IPS-15b (cell line): ENCODE results near the gene CFAP141.
"Not testable (repeated sequence)": the region's sequence is repeated elsewhere in the genome, so short reads cannot be mapped to it uniquely, and the experiment has no call there.

Experiments
- H3K27me3 ChIP-seq: one replicate; pipeline ENCODE4 v1.6.1; 2013; ENCODE audit warnings: low read length; ENCODE audit not compliant: control insufficient read depth, insufficient read depth
- H3K36me3 ChIP-seq: one replicate; pipeline ENCODE4 v1.6.1; 2013; ENCODE audit warnings: low read length; ENCODE audit not compliant: control insufficient read depth, insufficient read depth
- H3K4me1 ChIP-seq: one replicate; pipeline ENCODE4 v1.6.1; 2013; ENCODE audit warnings: mild to moderate bottlenecking, low read length; ENCODE audit not compliant: control insufficient read depth, insufficient read depth
- H3K4me3 ChIP-seq: one replicate; pipeline ENCODE4 v1.5.1; 2013; ENCODE audit warnings: low read depth, low read length
- H3K9ac ChIP-seq: one replicate; pipeline ENCODE4 v1.6.1; 2013; ENCODE audit warnings: low read depth, mild to moderate bottlenecking, low read length
- H3K9me3 ChIP-seq: one replicate; pipeline ENCODE4 v1.6.1; 2013; ENCODE audit warnings: mild to moderate bottlenecking, low read length; ENCODE audit not compliant: control insufficient read depth, insufficient read depth

The CFAP141 gene

GRCh38 chr1:154206196-154206595 lies at the start of gene CFAP141:
TSS of gene CFAP141 (minus strand) at chr1:154206333. CDS start at chr1:154206307, 26 bp downstream.
- peaks cover 18% of the 10 kb centered on the region for H3K36me3 ChIP-seq
- H3K4me3 ChIP-seq, result no peak within 1 kb of the TSS
- H3K9me3 ChIP-seq, result no peaks in the 10 kb centered on the region
- no peaks in the 10 kb centered on the region for H3K4me1 ChIP-seq
- H3K27me3 ChIP-seq, result no peaks in the 10 kb centered on the region
- H3K9ac ChIP-seq, result no peak within 1 kb of the TSS

DNA sequence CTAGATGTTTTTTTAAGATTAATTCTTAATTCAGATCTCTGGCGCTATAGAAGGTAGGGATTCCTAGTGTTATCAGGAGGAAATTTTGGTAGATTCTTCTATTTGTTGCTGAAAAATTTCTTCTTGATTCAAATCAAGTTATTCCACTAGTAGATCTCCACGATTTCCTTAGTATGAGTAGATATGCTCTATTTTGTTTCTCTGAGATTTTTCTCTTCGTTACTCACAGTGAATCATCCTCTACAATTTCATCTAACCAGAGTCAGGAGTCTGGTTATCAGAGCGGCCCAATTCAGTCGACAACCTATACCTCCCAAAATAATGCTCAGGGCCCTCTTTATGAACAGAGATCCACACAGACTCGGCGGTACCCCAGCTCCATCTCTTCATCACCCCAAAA lies 47.5 kb upstream of the CFAP141 start:
- Histone ChIP-seq H3K9me3 (no peaks in the 10 kb centered on the region), H3K36me3 (peaks cover 90% of the 10 kb centered on the region), H3K9ac (no peak overlapping the region), H3K27me3 (no peaks in the 10 kb centered on the region), H3K4me1 (no peaks in the 10 kb centered on the region), H3K4me3 (no peak overlapping the region)

GRCh38 chr1:154241703-154242351 lies 35.7 kb upstream of the CFAP141 start:
- Histone ChIP-seq H3K36me3 (peaks cover 40% of the 10 kb centered on the region), H3K4me3 (no peak overlapping the region), H3K4me1 (no peaks in the 10 kb centered on the region), H3K9me3 (no peaks in the 10 kb centered on the region), H3K27me3 (no peaks in the 10 kb centered on the region), H3K9ac (no peak overlapping the region)

DNA sequence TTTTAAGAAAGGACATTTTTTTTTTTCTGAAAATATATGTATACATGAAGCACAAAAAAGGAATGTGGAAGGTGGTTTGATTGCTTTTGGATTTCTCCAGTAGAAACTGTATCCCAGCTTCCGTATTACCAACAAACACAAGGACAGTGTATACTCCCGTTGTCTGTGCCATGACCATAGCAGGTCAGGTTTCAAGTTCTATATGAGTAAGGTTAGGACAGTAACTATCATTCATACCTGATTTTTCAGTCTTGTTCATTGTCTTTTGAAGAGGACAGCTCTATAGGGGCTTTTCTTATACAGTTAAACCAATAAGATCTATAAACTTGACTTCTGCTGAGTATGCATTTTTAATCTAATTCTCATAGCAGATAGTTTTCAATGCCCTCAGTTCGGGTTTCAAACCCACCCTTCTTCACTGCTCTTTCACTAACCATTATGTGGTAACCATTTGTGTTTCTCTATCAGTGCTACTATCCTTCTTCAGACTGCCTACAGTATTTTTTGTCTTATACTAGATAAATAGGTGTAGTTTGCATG lies 34.2 kb upstream of the CFAP141 start:
- H3K27me3 ChIP-seq, result no peaks in the 10 kb centered on the region
- H3K9ac ChIP-seq, result no peak overlapping the region
- peaks cover 42% of the 10 kb centered on the region for H3K36me3 ChIP-seq
- H3K4me3 ChIP-seq, result no peak overlapping the region
- H3K4me1 ChIP-seq, result no peaks in the 10 kb centered on the region
- H3K9me3 ChIP-seq, result no peaks in the 10 kb centered on the region

DNA sequence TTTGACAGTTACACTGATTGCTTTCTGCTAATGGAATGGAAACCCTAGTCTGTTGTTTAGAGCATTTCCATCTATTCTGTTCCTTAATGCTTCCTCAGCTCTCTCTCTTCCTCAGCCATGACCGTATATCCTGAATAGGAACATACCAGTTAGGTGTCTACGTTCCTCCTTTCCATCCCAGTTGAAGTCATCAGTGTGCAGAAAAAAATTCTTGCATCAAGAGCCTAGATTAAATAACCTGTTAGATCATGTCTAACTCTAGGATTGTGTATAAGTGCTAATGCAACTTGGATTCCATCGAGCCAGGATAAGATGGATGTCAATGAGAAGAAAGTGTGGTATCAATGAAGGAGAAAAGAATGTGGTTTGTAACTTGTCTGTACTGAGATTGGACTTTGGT lies 33.4 kb upstream of the CFAP141 start:
- no peak overlapping the region for H3K9ac ChIP-seq
- no peaks in the 10 kb centered on the region for H3K4me1 ChIP-seq
- peaks cover 44% of the 10 kb centered on the region for H3K36me3 ChIP-seq
- H3K27me3 ChIP-seq, result no peaks in the 10 kb centered on the region
- no peak overlapping the region for H3K4me3 ChIP-seq
- H3K9me3 ChIP-seq, result no peaks in the 10 kb centered on the region

GRCh38 chr1:154237880-154238506 lies 31.9 kb upstream of the CFAP141 start:
- no peaks in the 10 kb centered on the region for H3K27me3 ChIP-seq
- no peaks in the 10 kb centered on the region for H3K4me1 ChIP-seq
- H3K9me3 ChIP-seq, result no peaks in the 10 kb centered on the region
- H3K36me3 ChIP-seq, result peaks cover 42% of the 10 kb centered on the region
- H3K9ac ChIP-seq, result no peak overlapping the region
- H3K4me3 ChIP-seq, result no peak overlapping the region

DNA sequence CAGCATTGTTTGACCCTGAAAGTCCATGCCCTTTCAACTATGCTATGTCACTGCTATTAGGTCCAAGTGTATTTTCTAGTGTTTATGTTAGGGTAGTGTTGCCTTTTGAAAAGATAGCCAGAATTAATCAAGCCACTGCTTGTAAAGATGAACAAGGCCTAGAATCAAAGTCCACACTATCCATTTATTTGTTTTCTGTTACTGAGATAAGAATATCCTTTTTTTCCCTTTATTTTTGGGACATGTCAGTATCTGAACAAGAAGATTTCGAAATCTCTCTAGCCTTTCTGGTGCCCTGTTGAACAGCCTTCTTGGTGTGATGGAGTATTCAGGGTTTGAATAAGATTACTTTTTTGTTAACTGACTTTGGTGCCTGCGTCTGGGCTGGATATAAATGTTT lies 31.3 kb upstream of the CFAP141 start:
- Histone ChIP-seq H3K9ac (no peak overlapping the region), H3K4me1 (no peaks in the 10 kb centered on the region), H3K9me3 (no peaks in the 10 kb centered on the region), H3K36me3 (peaks cover 42% of the 10 kb centered on the region), H3K4me3 (no peak overlapping the region), H3K27me3 (no peaks in the 10 kb centered on the region)

- H3K4me3 ChIP-seq, result no peak overlapping the region
- H3K36me3 ChIP-seq, result peaks cover 37% of the 10 kb centered on the region
- H3K9me3 ChIP-seq, result no peaks in the 10 kb centered on the region
- H3K4me1 ChIP-seq, result no peaks in the 10 kb centered on the region
- no peaks in the 10 kb centered on the region for H3K27me3 ChIP-seq
- no peak overlapping the region for H3K9ac ChIP-seq
Measured at GRCh38 chr1:154236855-154237254, 30.7 kb upstream of the CFAP141 start.

- H3K4me1 ChIP-seq, H3K4me3 ChIP-seq, H3K27me3 ChIP-seq, H3K9me3 ChIP-seq, H3K9ac ChIP-seq: not testable (repeated sequence)
- peaks cover 51% of the 10 kb centered on the region for H3K36me3 ChIP-seq
Measured at GRCh38 chr1:154233127-154233526, 27.0 kb upstream of the CFAP141 start.

DNA sequence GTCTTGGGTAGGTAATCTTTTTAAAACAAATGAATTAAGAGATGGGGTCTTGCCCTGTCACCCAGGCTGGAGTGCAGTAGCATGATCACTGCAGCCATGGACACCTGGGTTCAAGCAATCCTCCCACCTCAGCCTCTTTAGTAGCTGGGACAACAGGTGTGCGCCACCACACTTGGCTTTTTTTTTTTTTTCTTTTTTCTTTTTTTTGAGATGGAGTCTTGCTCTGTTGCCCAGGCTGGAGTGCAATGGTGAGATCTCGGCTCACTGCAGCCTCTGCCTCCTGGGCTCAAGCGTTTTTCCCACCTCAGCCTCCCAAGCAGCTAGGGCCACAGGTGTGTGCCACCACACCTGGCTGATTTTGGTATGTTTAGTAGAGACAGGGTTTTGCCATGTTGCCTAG lies 25.0 kb upstream of the CFAP141 start:
- not testable (repeated sequence) for H3K9ac ChIP-seq, H3K27me3 ChIP-seq, H3K4me3 ChIP-seq, H3K9me3 ChIP-seq, H3K4me1 ChIP-seq
- H3K36me3 ChIP-seq, result peaks cover 45% of the 10 kb centered on the region

DNA sequence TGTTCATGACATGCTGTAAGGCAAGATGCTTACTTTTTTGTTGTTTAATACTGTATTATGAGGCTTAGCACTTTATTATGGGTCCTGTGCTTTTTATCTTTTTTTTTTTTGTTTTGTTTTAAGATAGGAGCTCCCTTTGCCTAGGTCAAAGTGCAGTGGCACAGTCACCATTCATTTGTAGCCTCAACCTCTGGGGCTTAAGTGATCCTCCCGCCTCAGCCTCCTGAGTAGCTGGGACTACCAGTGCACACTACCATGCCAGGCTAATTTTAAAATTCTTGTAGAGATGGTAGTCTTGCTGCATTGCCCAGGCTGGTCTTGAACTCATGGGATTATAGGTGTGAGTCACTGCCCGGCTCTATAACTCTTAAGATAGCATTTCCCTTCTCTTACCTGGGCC lies 19.2 kb upstream of the CFAP141 start:
- H3K9ac ChIP-seq, result no peak overlapping the region
- no peaks in the 10 kb centered on the region for H3K27me3 ChIP-seq
- no peaks in the 10 kb centered on the region for H3K9me3 ChIP-seq
- peaks cover 32% of the 10 kb centered on the region for H3K36me3 ChIP-seq
- H3K4me3 ChIP-seq, result no peak overlapping the region
- H3K4me1 ChIP-seq, result peaks cover 10% of the 10 kb centered on the region

DNA sequence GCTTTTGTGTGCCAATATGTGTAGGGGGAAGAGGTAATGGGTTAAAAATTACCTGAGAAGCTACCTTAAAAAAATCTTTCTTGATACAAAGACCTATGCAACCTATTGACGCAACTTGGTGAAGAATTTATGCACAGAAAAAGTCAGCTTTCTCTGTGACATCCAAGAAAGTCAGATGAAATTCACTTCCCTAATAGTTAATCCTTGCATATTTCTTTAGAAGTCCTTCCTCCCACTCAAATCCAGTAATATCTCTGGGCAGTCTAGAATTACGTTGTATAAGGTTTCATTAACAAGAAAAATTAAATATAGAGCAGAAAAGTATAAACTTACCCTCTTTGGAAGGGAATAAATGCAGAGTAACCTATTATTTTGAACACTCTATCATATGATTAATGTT lies 17.5 kb upstream of the CFAP141 start:
- H3K9me3 ChIP-seq, result no peaks in the 10 kb centered on the region
- no peak overlapping the region for H3K9ac ChIP-seq
- peaks cover 10% of the 10 kb centered on the region for H3K4me1 ChIP-seq
- peaks cover 22% of the 10 kb centered on the region for H3K36me3 ChIP-seq
- no peak overlapping the region for H3K4me3 ChIP-seq
- no peaks in the 10 kb centered on the region for H3K27me3 ChIP-seq
